ENCODE measurements around the gene AKR1C1. TPM values are rescaled to one million over a fixed set of nuclear protein-coding genes. Genes with fewer than 3 reads are reported as not detected.

AKR1C1 gene
- total and polyA plus RNA-seq, 9 of the 15 experiments (the other 6 are each of a cell fraction or from before 2014, with no cell fraction given) = 43.5 to 180 (median 82.4) TPM

DNA sequence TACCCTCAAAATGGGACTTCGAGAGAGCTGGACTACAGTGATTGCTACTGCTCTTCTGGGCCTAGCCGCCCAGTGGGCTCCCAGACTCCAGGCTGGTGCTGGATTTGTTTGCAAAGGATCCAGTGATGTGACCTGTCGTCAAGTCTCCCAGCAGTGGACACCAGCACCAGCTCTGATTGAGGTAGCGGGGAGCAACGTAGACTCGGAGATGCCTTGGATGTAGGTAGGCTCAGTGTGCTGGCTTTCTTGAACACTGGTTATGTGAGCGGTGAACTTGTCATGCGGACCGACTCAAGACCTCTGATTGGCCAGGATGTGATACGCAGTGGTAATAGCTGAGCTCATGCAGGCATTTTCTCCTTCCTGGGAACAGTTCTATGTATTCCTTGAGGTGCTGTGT, 21.0 kb downstream of the AKR1C1 start (continued):
- TF ChIP-seq ZNF253 (CRISPR knock-in tag; conservative IDR thresholded peaks at IDR 0.05) (no peak), RBM17 (IDR thresholded peaks at IDR 0.05; ENCODE audit: borderline replicate concordance, low read depth, low read length) (no peak), RBM22 (IDR thresholded peaks at IDR 0.05; ENCODE audit: low read depth, low read length, poor library complexity, severe bottlenecking) (no peak)
- TF ChIP-seq, protein P1, sequence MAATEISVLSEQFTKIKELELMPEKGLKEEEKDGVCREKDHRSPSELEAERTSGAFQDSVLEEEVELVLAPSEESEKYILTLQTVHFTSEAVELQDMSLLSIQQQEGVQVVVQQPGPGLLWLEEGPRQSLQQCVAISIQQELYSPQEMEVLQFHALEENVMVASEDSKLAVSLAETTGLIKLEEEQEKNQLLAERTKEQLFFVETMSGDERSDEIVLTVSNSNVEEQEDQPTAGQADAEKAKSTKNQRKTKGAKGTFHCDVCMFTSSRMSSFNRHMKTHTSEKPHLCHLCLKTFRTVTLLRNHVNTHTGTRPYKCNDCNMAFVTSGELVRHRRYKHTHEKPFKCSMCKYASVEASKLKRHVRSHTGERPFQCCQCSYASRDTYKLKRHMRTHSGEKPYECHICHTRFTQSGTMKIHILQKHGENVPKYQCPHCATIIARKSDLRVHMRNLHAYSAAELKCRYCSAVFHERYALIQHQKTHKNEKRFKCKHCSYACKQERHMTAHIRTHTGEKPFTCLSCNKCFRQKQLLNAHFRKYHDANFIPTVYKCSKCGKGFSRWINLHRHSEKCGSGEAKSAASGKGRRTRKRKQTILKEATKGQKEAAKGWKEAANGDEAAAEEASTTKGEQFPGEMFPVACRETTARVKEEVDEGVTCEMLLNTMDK (IDR thresholded peaks at IDR 0.05; ENCODE audit: borderline replicate concordance, insufficient read depth, low read depth, low read length, poor library complexity, severe bottlenecking) = no peak

DNA sequence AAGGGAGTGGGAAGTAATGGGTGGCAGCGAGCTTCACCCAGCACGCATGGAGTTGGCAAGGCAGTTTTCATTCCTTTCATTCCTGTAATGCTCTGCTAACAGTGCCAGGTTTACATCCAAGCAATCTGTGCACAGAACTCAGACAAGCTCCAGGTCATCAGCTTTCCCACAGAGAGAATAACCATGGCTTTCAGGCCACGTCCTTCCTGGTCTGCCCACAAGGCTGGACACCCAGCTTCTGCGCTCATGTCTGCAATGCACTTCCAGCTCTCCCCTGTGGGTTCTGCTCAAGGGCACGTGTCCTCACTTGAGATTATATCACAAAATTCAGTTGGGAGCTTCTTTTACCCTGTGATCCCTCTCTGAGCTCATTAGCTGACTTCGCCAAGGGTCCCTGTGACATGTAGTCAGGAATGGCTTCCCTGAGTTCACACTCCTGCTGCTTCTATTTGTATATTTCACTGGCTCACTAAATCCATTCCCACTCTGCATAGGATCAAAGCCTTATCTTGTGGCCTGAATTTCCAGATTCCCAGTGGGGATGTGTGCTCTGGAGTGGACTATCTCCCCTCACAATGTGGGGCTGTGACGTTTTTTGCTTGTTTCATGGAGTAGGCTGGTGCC, 21.9 kb downstream of the AKR1C1 start:
- H3K4me1 ChIP-seq (replicated peaks in 1 of 2; ENCODE audit: control insufficient read depth in 2 of 2, insufficient read depth in 2 of 2, low read length in 2 of 2) = peaks cover 18 to 20% of the 10 kb centered on the region in 2 experiments; a peak in 4 of 5 replicates
- ATAC-seq = no peak
- H4K20me1 ChIP-seq (replicated peaks; ENCODE audit: control insufficient read depth, insufficient read depth, low read length) = no peaks in the 10 kb centered on the region
- no peaks in the 10 kb centered on the region for H3K79me2 ChIP-seq (ENCODE audit: control insufficient read depth, insufficient read depth, low read length)
- H3K9me3 ChIP-seq (replicated peaks; ENCODE audit: control insufficient read depth, insufficient read depth, low read depth, low read length) = no peaks in the 10 kb centered on the region; the same call in 1 of the 2 replicates
- no peaks in the 10 kb centered on the region for H3K9me1 ChIP-seq (ENCODE audit: control insufficient read depth, insufficient read depth, low read length)
- H3K36me3 ChIP-seq (ENCODE audit: control insufficient read depth, insufficient read depth, low read length) = no peaks in the 10 kb centered on the region
- no peak overlapping the region for H3K4me2 ChIP-seq (ENCODE audit: insufficient read depth, low read length)
- no peak for DNase-seq (ENCODE audit: extremely low read depth in 1 of 4, low spot score in 3 of 4)
- H3K9ac ChIP-seq (ENCODE audit: insufficient read depth in 1 of 2, low read depth in 2 of 2, low read length in 2 of 2) = no peak overlapping the region
- intact Hi-C loops (cut with micrococcal nuclease) (loop anchor here (5.0 to 10.0 kb wide), 4 partner anchors 87 to 450 kb away; no protein-coding TSS in a partner anchor), in situ Hi-C loops (cut with MboI) (loop anchor here (5.0 kb wide), 2 partner anchors 138 to 297 kb away; no protein-coding TSS in a partner anchor)
- no peak overlapping the region for H3K27ac ChIP-seq (ENCODE audit: extremely low read depth, low read depth, low read length)
- no peak overlapping the region for H3K4me3 ChIP-seq
- 74% methylated on average over 7 of the region's 7 CpGs for WGBS (ENCODE audit: insufficient coverage, low coverage, missing lambda C conversion rate)
- POLR2A ChIA-PET = interaction anchor here (0.5 to 0.6 kb wide), 3 partner anchors 401 to 1217 kb away, joined by 3 read pairs; no protein-coding TSS in a partner anchor
- H3K27me3 ChIP-seq (ENCODE audit: control insufficient read depth in 2 of 2, insufficient read depth in 2 of 2, low read length in 2 of 2) = no peaks in the 10 kb centered on the region
- no TSS peak for BruUV-seq (replicated peaks)
- TF ChIP-seq, protein P2, sequence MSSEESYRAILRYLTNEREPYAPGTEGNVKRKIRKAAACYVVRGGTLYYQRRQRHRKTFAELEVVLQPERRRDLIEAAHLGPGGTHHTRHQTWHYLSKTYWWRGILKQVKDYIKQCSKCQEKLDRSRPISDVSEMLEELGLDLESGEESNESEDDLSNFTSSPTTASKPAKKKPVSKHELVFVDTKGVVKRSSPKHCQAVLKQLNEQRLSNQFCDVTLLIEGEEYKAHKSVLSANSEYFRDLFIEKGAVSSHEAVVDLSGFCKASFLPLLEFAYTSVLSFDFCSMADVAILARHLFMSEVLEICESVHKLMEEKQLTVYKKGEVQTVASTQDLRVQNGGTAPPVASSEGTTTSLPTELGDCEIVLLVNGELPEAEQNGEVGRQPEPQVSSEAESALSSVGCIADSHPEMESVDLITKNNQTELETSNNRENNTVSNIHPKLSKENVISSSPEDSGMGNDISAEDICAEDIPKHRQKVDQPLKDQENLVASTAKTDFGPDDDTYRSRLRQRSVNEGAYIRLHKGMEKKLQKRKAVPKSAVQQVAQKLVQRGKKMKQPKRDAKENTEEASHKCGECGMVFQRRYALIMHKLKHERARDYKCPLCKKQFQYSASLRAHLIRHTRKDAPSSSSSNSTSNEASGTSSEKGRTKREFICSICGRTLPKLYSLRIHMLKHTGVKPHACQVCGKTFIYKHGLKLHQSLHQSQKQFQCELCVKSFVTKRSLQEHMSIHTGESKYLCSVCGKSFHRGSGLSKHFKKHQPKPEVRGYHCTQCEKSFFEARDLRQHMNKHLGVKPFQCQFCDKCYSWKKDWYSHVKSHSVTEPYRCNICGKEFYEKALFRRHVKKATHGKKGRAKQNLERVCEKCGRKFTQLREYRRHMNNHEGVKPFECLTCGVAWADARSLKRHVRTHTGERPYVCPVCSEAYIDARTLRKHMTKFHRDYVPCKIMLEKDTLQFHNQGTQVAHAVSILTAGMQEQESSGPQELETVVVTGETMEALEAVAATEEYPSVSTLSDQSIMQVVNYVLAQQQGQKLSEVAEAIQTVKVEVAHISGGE (CRISPR knock-in tag; IDR thresholded peaks at IDR 0.05) = no peak
- no peak for TF ChIP-seq RB1 (IDR thresholded peaks at IDR 0.05; ENCODE audit: low read depth)
- TF ChIP-seq SRSF9 (IDR thresholded peaks at IDR 0.05; ENCODE audit: borderline replicate concordance, low read depth, low read length) = no peak
- no peak for TF ChIP-seq ZNF121 (CRISPR knock-in tag; conservative IDR thresholded peaks at IDR 0.05)
- TF ChIP-seq MYBL2 (IDR thresholded peaks at IDR 0.05; ENCODE audit: low read depth) = no peak
- no peak for TF ChIP-seq MYBL2 (CRISPR knock-in tag; IDR thresholded peaks at IDR 0.05; ENCODE audit: borderline replicate concordance)
- TF ChIP-seq GABPB2 (CRISPR knock-in tag; conservative IDR thresholded peaks at IDR 0.05) = no peak
- CTCF ChIA-PET (ENCODE audit: low intra/inter-chr PET ratio) = no interaction called here
- FAIRE-seq = no peak
- no peak overlapping the region for H2AFZ ChIP-seq (ENCODE audit: low read depth, low read length)
